HUES48 (cell line): ENCODE measurements around the gene ALKBH8.
A peak's percentile ranks its signal among the peaks of the same experiment; 100 is the strongest.

Source experiments
- H3K27ac ChIP-seq: one replicate; pipeline ENCODE4 v1.7.0; 2013; ENCODE audit warnings: low read depth, low read length, inconsistent platforms
- H3K27me3 ChIP-seq: 2 replicates; pipeline ENCODE4 v1.6.1; 2013; ENCODE audit warnings: mild to moderate bottlenecking, low read length; ENCODE audit not compliant: control insufficient read depth, insufficient read depth
- H3K36me3 ChIP-seq: 2 replicates; pipeline ENCODE4 v1.6.1; 2013; ENCODE audit warnings: low read length; ENCODE audit not compliant: control insufficient read depth, insufficient read depth
- H3K4me1 ChIP-seq: 2 replicates; pipeline ENCODE4 v1.6.1; 2013; ENCODE audit warnings: mild to moderate bottlenecking, low read length; ENCODE audit not compliant: control insufficient read depth, insufficient read depth
- H3K4me3 ChIP-seq: 2 replicates; pipeline ENCODE4 v1.5.1; 2013; ENCODE audit warnings: mild to moderate bottlenecking, low read depth, low read length
- H3K9ac ChIP-seq: 2 replicates; pipeline ENCODE4 v1.6.1; 2013; ENCODE audit warnings: mild to moderate bottlenecking, low read depth, low read length, moderate library complexity
- H3K9me3 ChIP-seq: 2 replicates; pipeline ENCODE4 v1.6.1; 2013; ENCODE audit warnings: low read length; ENCODE audit not compliant: control insufficient read depth, insufficient read depth

Gene ALKBH8

GRCh38 chr11:107565219-107565937 is at the start of gene ALKBH8:
Gene ALKBH8 (minus strand): TSS chr11:107565735. CDS start chr11:107560893, 4,842 bp downstream.
- no peaks in the 10 kb centered on the region for H3K27me3 ChIP-seq
- H3K9ac ChIP-seq, result peak within 1 kb of the TSS; percentile 87
- H3K9me3 ChIP-seq, result no peaks in the 10 kb centered on the region
- H3K4me1 ChIP-seq, result peaks cover 16% of the 10 kb centered on the region; the same call in 1 of the 2 replicates
- 0 out of 2 replicates have a peak, but pooled peaks cover 4% of the 10 kb centered on the region for H3K36me3 ChIP-seq
- peak within 1 kb of the TSS; percentile 87 for H3K27ac ChIP-seq
- H3K4me3 ChIP-seq, result peak within 1 kb of the TSS; percentile 97

DNA sequence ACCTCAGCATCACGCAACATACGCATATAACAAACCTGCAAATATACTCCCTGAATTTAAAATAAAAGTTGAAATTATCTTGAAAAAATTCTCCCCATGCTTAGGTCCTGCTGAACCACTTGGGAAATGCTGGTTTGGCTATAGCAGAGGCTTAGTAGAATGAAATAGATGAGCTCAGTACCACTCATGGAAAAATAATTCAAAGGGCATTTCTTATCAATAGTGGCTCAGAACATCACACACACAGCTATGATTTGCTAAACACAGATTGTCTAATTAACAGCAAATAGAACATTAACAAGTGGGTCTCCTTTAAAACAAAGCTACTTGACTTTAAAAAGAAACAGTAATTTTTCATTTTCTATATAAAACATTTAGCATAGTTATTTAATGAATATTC is 46.9 kb upstream of the ALKBH8 start:
- no peaks in the 10 kb centered on the region for H3K9me3 ChIP-seq

GRCh38 chr11:107609400-107610218 is 44.1 kb upstream of the ALKBH8 start:
- peak overlapping the region; percentile 56 for H3K27ac ChIP-seq
- H3K27me3 ChIP-seq, result peaks cover 3% of the 10 kb centered on the region; the same call in 1 of the 2 replicates
- H3K9ac ChIP-seq, result no peak overlapping the region
- peaks cover 24% of the 10 kb centered on the region for H3K4me1 ChIP-seq
- H3K4me3 ChIP-seq, result no peak overlapping the region
- no peaks in the 10 kb centered on the region for H3K9me3 ChIP-seq
- H3K36me3 ChIP-seq, result no peaks in the 10 kb centered on the region

More for the DNA sequence above, 46.9 kb upstream of the ALKBH8 start:
- Histone ChIP-seq H3K27me3 (peaks cover 3% of the 10 kb centered on the region; the same call in 1 of the 2 replicates), H3K36me3 (no peaks in the 10 kb centered on the region), H3K4me1 (peaks cover 18% of the 10 kb centered on the region), H3K4me3 (no peak overlapping the region), H3K27ac (no peak overlapping the region), H3K9ac (no peak overlapping the region)

- H3K9me3 ChIP-seq, result no peaks in the 10 kb centered on the region
- no peaks in the 10 kb centered on the region for H3K36me3 ChIP-seq
- 0 out of 2 replicates have a peak overlapping the region, but pooled peaks have one; percentile 11 for H3K4me3 ChIP-seq
- H3K27ac ChIP-seq, result peak overlapping the region; percentile 5
- no peak overlapping the region for H3K9ac ChIP-seq
- H3K27me3 ChIP-seq, result peaks cover 3% of the 10 kb centered on the region; the same call in 1 of the 2 replicates
- peaks cover 24% of the 10 kb centered on the region for H3K4me1 ChIP-seq
Observed at GRCh38 chr11:107608809-107609208, 43.3 kb upstream of the ALKBH8 start.

DNA sequence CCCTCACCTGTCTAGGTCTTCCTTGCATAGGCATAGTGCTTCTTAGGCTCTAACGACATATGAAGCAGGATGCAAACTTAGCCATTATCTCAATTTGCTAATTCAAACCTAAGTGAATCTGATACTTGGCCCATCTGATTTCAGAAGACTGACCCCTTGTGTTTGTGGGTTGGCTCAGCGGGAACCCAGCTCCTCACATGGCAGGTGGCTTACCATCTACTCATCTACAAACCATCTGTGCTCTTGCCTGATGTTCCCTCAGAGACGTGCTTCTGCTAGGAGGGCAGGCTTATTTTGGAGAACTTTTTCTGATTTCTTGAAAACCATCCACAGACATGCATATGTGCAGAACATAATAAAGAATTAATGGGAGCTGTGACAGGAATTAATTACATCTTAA is 40.6 kb upstream of the ALKBH8 start:
- H3K9me3 ChIP-seq, result no peaks in the 10 kb centered on the region
- peaks cover 3% of the 10 kb centered on the region; the same call in 1 of the 2 replicates for H3K27me3 ChIP-seq
- peaks cover 27% of the 10 kb centered on the region for H3K4me1 ChIP-seq
- no peak overlapping the region for H3K27ac ChIP-seq
- no peak overlapping the region for H3K9ac ChIP-seq
- H3K36me3 ChIP-seq, result no peaks in the 10 kb centered on the region
- H3K4me3 ChIP-seq, result no peak overlapping the region

- Histone ChIP-seq H3K9me3 (no peaks in the 10 kb centered on the region), H3K27me3 (peaks cover 3% of the 10 kb centered on the region; the same call in 1 of the 2 replicates), H3K4me1 (peaks cover 27% of the 10 kb centered on the region), H3K36me3 (no peaks in the 10 kb centered on the region), H3K4me3 (no peak overlapping the region), H3K9ac (no peak overlapping the region), H3K27ac (no peak overlapping the region)
Observed at GRCh38 chr11:107605061-107606006, 39.8 kb upstream of the ALKBH8 start.

GRCh38 chr11:107598225-107599139 is 32.9 kb upstream of the ALKBH8 start:
- no peaks in the 10 kb centered on the region for H3K9me3 ChIP-seq
- H3K9ac ChIP-seq, result no peak overlapping the region
- H3K4me1 ChIP-seq, result peaks cover 20% of the 10 kb centered on the region
- H3K4me3 ChIP-seq, result no peak overlapping the region
- no peaks in the 10 kb centered on the region for H3K36me3 ChIP-seq
- peak overlapping the region; percentile 5 for H3K27ac ChIP-seq
- H3K27me3 ChIP-seq, result peaks cover 20% of the 10 kb centered on the region

- Histone ChIP-seq H3K4me3 (no peak overlapping the region), H3K27me3 (peaks cover 57% of the 10 kb centered on the region), H3K4me1 (peaks cover 34% of the 10 kb centered on the region), H3K9ac (no peak overlapping the region), H3K27ac (no peak overlapping the region), H3K36me3 (no peaks in the 10 kb centered on the region), H3K9me3 (no peaks in the 10 kb centered on the region)
Observed at GRCh38 chr11:107594736-107595135, 29.2 kb upstream of the ALKBH8 start.

DNA sequence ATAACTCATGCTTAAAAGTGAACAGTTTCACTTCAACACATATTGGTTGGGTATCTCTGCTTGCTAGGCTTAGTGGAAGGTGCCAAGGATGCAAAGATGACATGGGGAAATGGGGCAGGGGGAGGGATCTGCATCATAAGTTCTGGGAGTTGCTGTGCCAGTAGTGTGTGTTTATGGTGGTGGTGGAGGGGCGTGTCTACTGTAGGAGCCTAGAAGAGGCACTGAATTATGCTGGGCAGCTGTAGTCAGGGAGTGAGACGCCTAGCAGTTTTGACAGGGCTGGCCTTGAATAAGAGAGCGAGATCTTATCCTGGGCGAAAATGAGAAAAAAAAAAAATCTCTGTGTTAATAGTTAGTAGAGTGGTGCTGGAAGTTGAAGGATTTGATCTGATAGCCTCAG is 28.4 kb upstream of the ALKBH8 start:
- no peaks in the 10 kb centered on the region for H3K9me3 ChIP-seq
- peak overlapping the region; percentile 5; the same call in 1 of the 2 replicates for H3K4me3 ChIP-seq
- H3K27ac ChIP-seq, result no peak overlapping the region
- H3K4me1 ChIP-seq, result peaks cover 34% of the 10 kb centered on the region
- peaks cover 65% of the 10 kb centered on the region for H3K27me3 ChIP-seq
- H3K36me3 ChIP-seq, result no peaks in the 10 kb centered on the region
- no peak overlapping the region for H3K9ac ChIP-seq
